Colon (tissue), 2 donors: ENCODE measurements around the gene CCND1.
"Not testable (repeated sequence)": the region's sequence is repeated elsewhere in the genome, so short reads cannot be mapped to it uniquely, and the experiment has no call there.

Experiments used
- FAIRE-seq: peaks from 2 replicates; lab custom pipeline; 2012; peaks lifted over from hg19 to GRCh38; lab: Jason Lieb, UNC
- donor health status: control.
- donor health status: control.

The CCND1 gene

DNA sequence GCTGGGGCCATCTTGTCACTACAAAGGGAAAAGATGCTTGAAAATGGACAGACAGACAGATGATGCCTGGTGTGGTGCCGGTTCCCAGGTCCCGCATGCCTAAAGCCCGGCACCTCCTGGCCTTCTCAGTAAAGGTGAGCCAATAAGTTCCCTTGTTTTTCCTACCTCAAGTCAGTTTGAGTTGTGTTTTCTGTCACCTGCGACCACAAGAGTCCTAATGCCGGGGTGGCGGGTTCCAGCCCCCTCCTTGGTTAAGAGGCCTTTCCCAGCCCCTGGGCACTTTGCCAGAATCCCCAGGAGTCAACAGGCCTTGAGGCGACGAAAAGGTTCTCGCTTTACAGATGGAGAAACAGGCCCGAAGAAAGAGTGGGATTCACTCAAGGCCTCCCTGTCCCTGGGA lies 53.8 kb downstream of the CCND1 start:
- FAIRE-seq = no peak

DNA sequence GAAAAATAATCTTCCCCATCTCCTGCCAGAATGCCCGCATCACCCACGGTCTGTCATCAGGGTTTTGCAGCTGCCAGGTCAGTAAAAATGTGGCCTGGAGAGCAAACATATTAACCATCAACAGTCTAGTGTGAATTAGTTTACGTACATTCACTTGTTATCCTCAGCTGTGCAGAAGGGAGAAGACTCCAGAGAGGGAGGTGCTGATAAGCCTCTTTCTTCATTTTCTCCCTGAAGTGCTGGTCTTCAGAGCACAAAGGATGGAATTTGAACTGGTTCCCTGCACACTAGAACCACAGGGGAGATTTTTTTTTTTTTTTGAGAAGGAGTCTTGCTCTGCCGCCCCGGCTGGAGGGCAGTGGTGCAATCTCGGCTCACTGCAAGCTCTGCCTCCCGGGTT lies 54.6 kb downstream of the CCND1 start:
- FAIRE-seq = no peak

DNA sequence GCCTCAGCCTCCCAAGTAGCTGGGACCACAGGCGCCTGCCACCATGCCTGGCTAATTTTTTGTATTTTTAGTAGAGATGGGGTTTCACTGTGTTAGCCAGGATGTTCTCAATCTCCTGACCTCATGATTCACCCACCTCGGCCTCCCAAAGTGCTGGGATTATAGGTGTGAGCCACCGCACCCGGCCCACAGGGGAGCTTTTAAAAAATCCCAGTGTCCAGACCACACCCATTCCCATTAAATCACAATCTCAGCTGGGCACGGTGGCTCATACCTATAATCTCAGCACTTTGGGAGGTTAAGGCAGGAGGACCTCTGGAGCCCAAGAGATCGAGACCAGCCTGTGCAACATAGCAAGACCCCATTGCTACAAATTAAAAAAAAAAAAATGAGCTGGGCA lies 55.0 kb downstream of the CCND1 start:
- not testable (repeated sequence) for FAIRE-seq

DNA sequence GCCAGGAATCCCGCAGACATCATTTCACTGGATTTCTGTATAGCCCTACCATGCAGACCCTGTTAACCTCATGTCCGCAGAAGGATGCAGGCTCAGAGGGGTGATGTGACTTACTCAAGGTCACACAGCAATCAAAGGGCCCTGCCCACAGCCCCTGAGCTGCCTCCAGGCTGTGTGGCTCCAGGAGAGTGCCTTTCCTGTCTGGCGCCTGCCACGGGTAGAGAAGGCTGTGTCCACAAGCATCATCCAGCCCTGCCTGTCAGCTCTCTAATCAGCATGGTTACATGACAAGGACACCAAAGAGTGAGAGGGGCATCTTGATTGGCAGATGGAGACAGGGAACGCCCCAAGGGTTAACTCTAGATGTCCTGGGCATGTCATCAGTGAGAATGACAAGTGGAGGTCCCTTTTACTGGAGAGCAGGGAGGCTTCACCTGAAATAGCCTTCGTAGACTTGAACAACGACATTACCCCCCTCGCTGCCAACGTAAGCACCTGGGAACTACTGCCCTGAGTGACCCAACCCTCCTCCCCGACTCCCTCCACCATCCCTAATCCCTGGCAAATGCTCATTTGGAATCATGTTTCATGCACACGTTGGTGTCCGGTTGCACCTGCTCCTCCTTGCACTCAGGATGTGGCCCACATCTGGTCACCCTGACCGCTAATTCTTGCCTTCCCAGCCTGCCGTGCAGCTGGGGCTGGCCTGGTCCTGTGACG lies 56.0 kb downstream of the CCND1 start:
- no peak for FAIRE-seq

DNA sequence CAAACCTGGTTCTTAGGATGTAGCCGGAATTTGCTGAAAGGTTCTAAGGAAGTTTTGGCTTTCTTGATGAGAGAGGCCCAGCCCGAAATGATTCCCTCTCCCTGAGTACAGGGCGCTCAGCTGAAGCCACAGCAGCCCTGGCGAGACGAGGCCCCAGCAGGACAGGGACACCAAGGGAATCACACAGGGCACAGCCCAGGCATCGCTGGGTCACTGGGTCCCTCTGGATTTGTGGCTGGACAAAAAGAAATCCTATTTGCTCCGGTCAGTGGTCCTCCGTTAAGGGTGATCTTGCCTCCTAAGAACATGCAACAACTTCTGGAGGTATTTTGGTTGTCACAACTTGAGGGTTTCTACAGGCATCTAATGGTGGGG lies 56.5 kb downstream of the CCND1 start:
- no peak for FAIRE-seq

DNA sequence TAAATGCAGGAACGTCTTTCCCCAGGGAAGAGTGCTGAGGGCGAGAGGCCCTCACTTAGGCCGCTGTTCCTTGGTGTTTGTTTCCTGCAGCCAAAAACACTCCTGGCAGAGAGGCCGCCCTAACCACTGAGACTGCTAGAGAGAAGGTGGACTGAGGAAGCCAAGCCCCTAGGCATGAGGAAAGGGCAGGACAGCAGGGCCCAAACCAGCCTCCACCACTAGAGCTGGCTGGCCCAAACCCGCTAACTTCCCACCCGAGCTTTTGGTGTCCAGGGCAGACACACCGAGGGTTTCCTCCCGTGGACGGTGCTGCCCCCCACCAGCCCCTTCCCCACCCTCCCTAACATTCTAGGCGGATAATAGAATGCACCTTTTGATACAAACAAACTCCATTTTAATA lies 56.9 kb downstream of the CCND1 start:
- no peak for FAIRE-seq

DNA sequence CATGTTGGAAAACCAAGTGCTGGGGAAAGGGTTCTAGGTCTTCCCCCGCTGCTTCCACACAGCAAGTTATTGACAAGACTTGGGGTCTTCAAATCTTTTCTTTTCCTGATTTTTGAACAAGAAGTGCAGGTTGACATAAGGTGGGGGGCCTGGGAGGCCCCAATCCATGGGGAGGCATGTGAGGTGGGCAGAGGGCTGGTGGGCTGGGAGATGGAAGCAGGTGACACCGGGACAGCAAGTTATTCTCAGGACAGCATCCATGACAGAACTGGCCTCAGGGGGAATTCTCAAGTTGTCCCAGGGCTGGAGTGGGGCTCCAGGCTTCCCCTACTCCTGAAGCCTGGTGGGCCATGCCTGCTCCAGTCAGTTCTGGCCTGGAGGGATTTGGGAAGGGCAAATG lies 57.4 kb downstream of the CCND1 start:
- no peak for FAIRE-seq

DNA sequence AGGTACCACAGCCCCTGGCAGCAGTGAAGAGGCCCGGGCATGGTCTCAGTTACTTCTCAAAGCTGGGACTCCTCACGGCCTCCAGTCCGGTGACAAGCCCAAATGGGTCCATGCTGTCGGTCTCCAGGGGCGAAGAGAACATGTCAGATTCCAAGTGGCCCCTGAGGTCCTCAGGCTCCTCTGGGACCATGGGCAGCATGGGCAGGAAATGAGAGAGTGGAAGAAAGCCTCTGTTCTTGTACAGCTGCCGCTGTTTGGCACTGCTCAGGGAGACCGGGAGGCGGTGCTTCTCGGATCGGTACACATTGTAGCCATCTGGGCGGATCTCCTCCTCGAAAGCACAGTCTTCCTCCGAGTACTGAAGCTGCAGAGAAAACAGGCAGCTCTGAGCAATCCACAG lies 58.3 kb downstream of the CCND1 start:
- no peak for FAIRE-seq

DNA sequence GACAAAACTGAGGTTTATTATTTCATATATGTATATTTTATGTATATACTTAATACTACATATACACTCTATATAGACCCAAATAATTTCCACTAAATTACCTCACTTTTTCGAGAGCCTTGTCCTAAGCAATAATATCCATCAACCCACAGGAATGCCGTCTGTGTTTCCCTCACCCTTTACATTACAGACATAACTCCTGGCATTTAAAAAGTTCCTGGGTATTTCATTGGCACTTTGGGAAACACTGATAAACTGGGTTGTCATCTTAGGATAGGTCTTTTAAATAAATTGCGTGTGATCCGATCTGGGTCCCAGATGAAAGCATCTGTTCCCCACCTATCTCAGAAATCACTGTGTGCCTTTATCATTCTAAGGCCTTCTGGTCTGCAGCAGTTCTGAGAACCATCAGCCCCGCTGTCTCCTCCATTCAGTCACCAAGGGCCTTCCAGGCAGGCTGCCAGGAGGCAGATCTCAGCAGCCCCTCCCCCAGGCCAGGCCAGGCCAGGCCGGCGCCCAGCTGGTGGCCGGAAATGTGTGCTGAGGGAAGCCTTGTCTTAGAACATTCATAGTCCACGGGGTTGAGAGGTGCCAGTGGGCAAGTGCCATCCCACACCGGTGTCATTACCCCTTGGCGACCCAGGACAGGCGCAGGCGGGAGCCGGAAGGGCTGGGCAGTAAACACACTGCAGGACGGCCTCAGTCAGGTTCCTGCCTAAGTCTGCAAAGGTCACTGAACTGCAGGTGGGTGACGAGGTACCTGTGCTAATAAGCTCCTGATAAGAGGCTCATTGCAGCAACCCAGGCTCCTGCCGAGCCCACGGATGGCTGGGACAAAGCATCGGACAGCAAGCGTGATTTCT lies 59.6 kb downstream of the CCND1 start:
- no peak for FAIRE-seq

DNA sequence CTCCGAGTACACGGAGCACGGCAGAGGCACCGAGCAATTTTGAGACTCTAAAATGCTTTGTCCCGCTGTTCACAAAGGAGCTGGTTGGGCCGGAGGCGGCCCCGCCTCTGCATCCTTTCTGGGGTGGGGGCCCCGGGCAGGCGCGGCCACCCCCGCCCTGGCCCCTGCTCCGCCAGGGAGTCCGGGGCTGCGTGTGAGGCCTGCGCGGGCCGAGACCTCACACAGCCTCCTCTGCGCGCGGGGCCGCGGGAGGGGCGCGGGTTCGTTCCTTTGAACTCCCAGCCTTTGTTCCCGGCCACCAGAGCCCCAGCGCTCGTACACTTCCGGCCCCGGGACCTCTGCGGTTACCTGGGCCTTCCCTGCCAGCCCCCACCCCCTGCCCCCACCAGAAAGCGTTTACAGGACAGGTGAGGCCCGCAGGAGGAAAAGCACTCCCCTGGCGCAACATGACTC lies 61.3 kb downstream of the CCND1 start:
- FAIRE-seq = no peak

DNA sequence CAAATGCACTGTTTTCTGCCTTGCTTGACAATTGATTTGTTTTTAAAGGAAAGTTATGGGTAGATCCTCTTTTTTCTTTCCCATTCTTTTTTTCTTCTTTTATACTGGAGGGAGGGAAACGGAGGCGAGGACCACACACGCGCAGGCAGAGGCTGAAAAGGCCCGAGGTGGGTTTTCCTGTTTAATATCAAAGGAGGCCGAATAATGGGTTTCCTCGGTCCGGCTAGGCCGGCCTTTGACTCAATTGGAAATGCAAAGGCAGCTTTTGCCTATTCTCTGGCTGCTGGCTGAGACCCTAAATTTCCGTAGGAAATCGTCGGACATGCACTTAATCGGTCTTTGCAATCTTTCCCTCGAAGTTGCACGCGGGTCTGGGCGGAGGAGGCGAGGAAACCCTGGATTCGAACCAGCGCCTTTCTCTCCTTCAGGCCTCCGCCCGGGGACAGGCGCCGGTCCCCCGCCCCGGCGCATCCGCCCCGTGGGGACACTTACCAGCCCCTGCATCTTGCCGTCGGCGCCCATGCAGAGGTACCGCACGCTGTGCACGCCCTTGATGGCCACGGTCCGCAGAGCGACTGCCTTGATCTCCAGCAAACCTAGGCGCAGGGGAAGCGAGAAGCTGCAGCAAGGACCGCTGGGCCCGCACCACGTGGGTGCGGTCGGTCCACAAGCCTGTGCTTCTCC lies 62.0 kb downstream of the CCND1 start:
- FAIRE-seq = no peak

DNA sequence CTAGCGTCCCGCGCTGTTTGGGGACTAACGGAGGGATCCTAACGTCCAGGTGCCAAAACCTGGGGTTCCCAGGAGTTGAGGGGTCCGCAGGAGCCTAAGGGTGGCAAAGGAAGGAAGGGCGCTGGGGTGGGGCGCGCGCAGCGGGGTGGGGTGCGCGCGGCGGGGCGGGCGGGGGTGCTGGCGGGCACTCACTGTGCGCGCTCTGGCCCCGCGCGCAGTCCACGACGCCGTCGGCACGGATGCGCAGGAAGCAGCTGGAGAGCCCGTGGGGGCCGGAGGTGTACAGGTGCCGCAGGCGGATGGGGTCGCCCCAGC lies 62.5 kb downstream of the CCND1 start:
- FAIRE-seq = no peak
